ENCODE results near the gene FOXE3. TPM values are rescaled to one million over a fixed set of nuclear protein-coding genes. Genes with fewer than 3 reads are reported as not detected.

The FOXE3 gene
- total and polyA plus RNA-seq, 10 of the 15 experiments (the other 5 are each of a cell fraction or from before 2014, with no cell fraction given), result 0.13 TPM; not detected in 9

DNA sequence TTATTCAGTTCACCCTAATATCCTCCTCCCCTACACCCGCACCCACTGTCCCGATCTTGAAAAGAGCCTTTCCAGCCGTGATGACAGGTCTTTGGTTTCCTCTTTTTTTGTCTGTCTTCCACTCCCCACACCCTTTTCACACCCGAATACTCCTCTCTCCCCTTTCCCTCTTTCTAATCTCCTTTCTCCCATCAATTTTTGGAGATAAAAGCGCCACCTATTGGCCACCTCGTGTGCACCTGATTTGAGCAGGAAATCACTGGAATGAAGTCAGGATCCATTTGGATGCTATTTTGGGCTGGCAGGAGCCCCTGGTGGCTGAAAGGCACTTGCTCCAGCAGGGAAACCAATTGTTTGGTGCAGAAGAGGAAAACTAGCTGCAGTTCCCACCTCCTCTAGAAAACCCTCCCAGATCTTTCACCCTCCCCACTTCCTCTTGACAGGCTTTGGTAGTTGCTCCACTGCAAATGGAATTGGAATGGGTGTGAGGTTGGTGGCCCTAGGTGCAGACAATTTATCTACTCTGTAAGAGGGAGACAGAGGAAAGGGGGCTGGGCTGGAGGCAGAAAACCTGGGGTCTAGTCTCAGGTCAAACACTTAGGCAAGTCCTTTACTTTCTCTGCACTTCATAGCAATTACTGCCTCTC lies 8.4 kb downstream of the FOXE3 start:
- in situ Hi-C loops (cut with MboI), result no loop called here
- CTCF ChIA-PET, result interaction anchor here (1.0 to 2.0 kb wide), 5 partner anchors 11 to 36 kb away, joined by 3 to 6 read pairs (median 5); partner anchors contain the start of gene FOXD2
- DNase-seq (ENCODE audit: low read depth, low spot score), result no peak
- H3K27me3 ChIP-seq (replicated peaks in 1 of 2; ENCODE audit: control insufficient read depth in 2 of 2, insufficient read depth in 2 of 2, low read length in 1 of 2), result no peaks in the 10 kb centered on the region
- no peak; the same call in 2 of the 3 replicates for ATAC-seq
- H3K36me3 ChIP-seq (ENCODE audit: control insufficient read depth in 2 of 2, insufficient read depth in 2 of 2, low read length in 1 of 2), result no peaks in the 10 kb centered on the region
- H3K4me2 ChIP-seq (ENCODE audit: control insufficient read depth, insufficient read depth), result no peak overlapping the region
- no peaks in the 10 kb centered on the region for H3K4me1 ChIP-seq (ENCODE audit: control insufficient read depth, insufficient read depth, low read length)
- BruUV-seq (replicated peaks), result no TSS peak
- RAD21 ChIA-PET (ENCODE audit: unreplicated experiment), result interaction anchor here (1.7 kb wide), 1 partner anchor 36 kb away, joined by 6 read pairs; no protein-coding TSS in a partner anchor
- no peaks in the 10 kb centered on the region for H3K9me3 ChIP-seq (replicated peaks; ENCODE audit: control insufficient read depth, insufficient read depth, low read length)
- H3K27ac ChIP-seq (ENCODE audit: control insufficient read depth, insufficient read depth), result no peak overlapping the region
- no peak for FAIRE-seq
- POLR2A ChIA-PET, result no interaction called here
- 0 out of 2 replicates have a peak, but pooled peaks have one; percentile 22 for TF ChIP-seq IKZF1 (conservative IDR thresholded peaks at IDR 0.05)
- TF ChIP-seq RAD21 (IDR thresholded peaks at IDR 0.05; ENCODE audit: insufficient read depth, low read depth, low read length), result peak; percentile 47; the same call in 1 of the 2 replicates
- no peak for TF ChIP-seq EGR1 (IDR thresholded peaks at IDR 0.05; ENCODE audit: borderline replicate concordance in 1 of 2, low read depth in 2 of 2, low read length in 2 of 2)
- peak; percentile 40; the same call in 1 of the 2 replicates for TF ChIP-seq SMC3 (IDR thresholded peaks at IDR 0.05; ENCODE audit: borderline replicate concordance, low read length)
- TF ChIP-seq, protein P1, sequence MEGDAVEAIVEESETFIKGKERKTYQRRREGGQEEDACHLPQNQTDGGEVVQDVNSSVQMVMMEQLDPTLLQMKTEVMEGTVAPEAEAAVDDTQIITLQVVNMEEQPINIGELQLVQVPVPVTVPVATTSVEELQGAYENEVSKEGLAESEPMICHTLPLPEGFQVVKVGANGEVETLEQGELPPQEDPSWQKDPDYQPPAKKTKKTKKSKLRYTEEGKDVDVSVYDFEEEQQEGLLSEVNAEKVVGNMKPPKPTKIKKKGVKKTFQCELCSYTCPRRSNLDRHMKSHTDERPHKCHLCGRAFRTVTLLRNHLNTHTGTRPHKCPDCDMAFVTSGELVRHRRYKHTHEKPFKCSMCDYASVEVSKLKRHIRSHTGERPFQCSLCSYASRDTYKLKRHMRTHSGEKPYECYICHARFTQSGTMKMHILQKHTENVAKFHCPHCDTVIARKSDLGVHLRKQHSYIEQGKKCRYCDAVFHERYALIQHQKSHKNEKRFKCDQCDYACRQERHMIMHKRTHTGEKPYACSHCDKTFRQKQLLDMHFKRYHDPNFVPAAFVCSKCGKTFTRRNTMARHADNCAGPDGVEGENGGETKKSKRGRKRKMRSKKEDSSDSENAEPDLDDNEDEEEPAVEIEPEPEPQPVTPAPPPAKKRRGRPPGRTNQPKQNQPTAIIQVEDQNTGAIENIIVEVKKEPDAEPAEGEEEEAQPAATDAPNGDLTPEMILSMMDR (IDR thresholded peaks at IDR 0.05 in 2 of 3, conservative IDR thresholded peaks at IDR 0.05 in 1 of 3; ENCODE audit: control insufficient read depth in 2 of 3, extremely low read depth in 1 of 3, insufficient read depth in 1 of 3, low read depth in 3 of 3, low read length in 3 of 3), result peak; percentile 59 to 68 (median 64); a peak in 5 of 6 replicates
- H3K4me3 ChIP-seq, result no peak overlapping the region
- no peaks in the 10 kb centered on the region for H3K79me2 ChIP-seq (ENCODE audit: control insufficient read depth, insufficient read depth, low read length)
- intact Hi-C loops (cut with micrococcal nuclease; ENCODE audit: unreplicated experiment), result loop anchor here (10.0 kb wide), 1 partner anchor 230 kb away; the partner anchor contains the start of gene PDZK1IP1
- no peak overlapping the region for H3K9ac ChIP-seq (ENCODE audit: control insufficient read depth, insufficient read depth, low read length)
- 2% methylated on average over 6 of the region's 6 CpGs for WGBS (ENCODE audit: insufficient coverage, insufficient replicate concordance, low lambda C conversion rate, missing lambda C conversion rate)
- H4K20me1 ChIP-seq (ENCODE audit: control insufficient read depth, insufficient read depth), result no peaks in the 10 kb centered on the region
- no peak overlapping the region for H2AFZ ChIP-seq (ENCODE audit: control insufficient read depth, low read depth, low read length)
- SMC1A ChIA-PET (ENCODE audit: uncharacterized antibody, unreplicated experiment), result no interaction called here
